Right lobe of liver (tissue), 6 donors: ENCODE data around the gene SLC9A3. TPM values are rescaled to one million over a fixed set of nuclear protein-coding genes. Genes with fewer than 3 reads are reported as not detected.

Experiments
- ATAC-seq, 4 donors: fragments of 200-7000 bp; cut with Tn5 transposase; one replicate each; pipeline ENCODE4 v1.9.1; 2020; ENCODE audit warnings: mild to moderate bottlenecking in 4 of 4, moderate library complexity in 4 of 4
- DNase-seq, 3 donors: peaks; one replicate each; pipeline ENCODE4 v3.0.0-alpha.2; 2020
- H3K27ac ChIP-seq, 3 donors: fragments of 200-600 bp; one replicate each; pipeline ENCODE4 v1.8.0; 2022
- H3K27me3 ChIP-seq, 2 donors: fragments of 200-600 bp; one replicate each; pipeline ENCODE4 v1.8.0; 2022
- H3K36me3 ChIP-seq, 4 donors: fragments of 200-600 bp; sonication (generic) in 1 of 4; one replicate each; pipeline versions ENCODE4 v1.5.1 to v1.8.0; 2017 to 2022; ENCODE audit warnings: control low read depth in 1 of 4
- H3K4me1 ChIP-seq, 4 donors: fragments of 200-600 bp; sonication (generic) in 1 of 4; one replicate each; pipeline versions ENCODE4 v1.5.1 to v1.8.0; 2017 to 2022; ENCODE audit warnings: control low read depth in 1 of 4
- H3K4me3 ChIP-seq, 3 donors: fragments of 200-600 bp; one replicate each; pipeline ENCODE4 v1.8.0; 2022
- H3K9me3 ChIP-seq, 4 donors: fragments of 200-600 bp; sonication (generic) in 1 of 4; one replicate each; pipeline versions ENCODE4 v1.5.1 to v1.8.0; 2017 to 2022; ENCODE audit warnings: control low read depth in 1 of 4
- POLR2A ChIP-seq: fragments of 450-650 bp; IDR thresholded peaks from one replicate; pipeline ENCODE4 v1.6.1; 2017; ENCODE audit warnings: antibody characterized with exemption, mild to moderate bottlenecking
- WGBS: methylation state at CpG from one replicate; pipeline ENCODE4 v1.1.6; 2018; ENCODE audit warnings: low coverage, low lambda C conversion rate; ENCODE audit not compliant: insufficient coverage; ENCODE audit errors: missing lambda C conversion rate; 5-methylcytosine and 5-hydroxymethylcytosine counted together
- intact Hi-C, 2 donors: fragments of 100-400 bp; cut with DNase I; formaldehyde crosslinking; loops; one replicate each; pipeline versions ENCODE4 v1.11.2 to v1.14.1; 2022
- total RNA-seq, 6 experiments: library from RNA; depleted of rRNA in 2 of 6; stranded (reverse); fragments of >200 nt in 2 of 6; fragmentation: NEBNext Ultra II Directional in 3 of 6; extraction: Animal tissue kit (Norgen Biotek cat#: 25700) in 3 of 6; gene quantifications; one replicate each; pipeline versions ENCODE4 v1.1.0 to v1.2.4, GENCODE V29; 2016 to 2023
- TF ChIP-seq, protein P1 (sequence below), 4 donors: fragments of 200-600 bp in 3 of 4; fragments of 450-650 bp in 1 of 4; IDR thresholded peaks; one replicate each; pipeline versions ENCODE4 v1.5.1 to v1.8.0; 2016 to 2022; ENCODE audit warnings: antibody characterized with exemption in 4 of 4, mild to moderate bottlenecking in 2 of 4
- donor health status: DM: no; HTN: yes; CAD: no.
- donor health status: DM: no; HTN: no; CAD: no.
- donor health status: DM: no; HTN: no; CAD: no.
- donor health status: DM: no; HTN: yes; CAD: no.
- donor health status: DM: no; HTN: yes; CAD: no.

SLC9A3 gene
- total RNA-seq, 6 experiments from 2014 or later: 0.32 to 1.8 (median 0.46) TPM

DNA sequence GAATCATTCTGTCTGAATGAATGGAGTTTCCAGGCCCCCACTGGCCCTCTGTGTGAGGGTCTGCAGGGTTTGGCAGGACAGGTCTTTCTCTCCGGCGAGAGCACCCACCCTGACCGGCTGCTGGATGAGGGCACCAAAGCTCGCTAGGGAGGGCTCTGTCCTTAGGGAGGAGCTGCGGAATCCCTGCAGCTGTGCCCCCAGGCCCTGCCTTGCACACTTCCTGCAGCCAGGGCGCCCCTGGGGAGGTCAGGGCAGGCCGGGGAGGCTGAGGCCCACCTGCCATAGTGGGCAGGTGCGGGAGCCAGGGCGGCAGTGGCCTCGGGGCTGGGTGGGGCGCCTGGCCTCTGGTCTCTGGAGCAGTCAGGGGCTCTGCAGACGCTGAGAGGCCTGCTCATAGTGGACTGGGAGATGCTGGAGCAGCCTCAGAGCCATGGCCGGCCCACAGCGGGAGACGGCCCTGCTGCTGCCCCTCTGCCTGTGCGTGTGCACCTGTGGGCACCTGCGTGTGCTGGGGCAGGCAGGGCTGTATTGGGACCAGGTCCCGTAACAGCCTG lies 45.2 kb downstream of the SLC9A3 start:
- WGBS: no CpG with 5 or more reads among the region's 18 CpGs
- ATAC-seq (no peak), DNase-seq (no peak)
- Histone ChIP-seq H3K36me3 (no peaks in the 10 kb centered on the region), H3K27ac (no peak overlapping the region), H3K4me3 (no peak overlapping the region), H3K4me1 (peaks cover 0 to 5% (median 2%) of the 10 kb centered on the region in 4 donors), H3K27me3 (no peaks in the 10 kb centered on the region), H3K9me3 (no peaks in the 10 kb centered on the region)
- intact Hi-C loops: no loop called here
- TF ChIP-seq POLR2A: no peak
- TF ChIP-seq, protein P1, sequence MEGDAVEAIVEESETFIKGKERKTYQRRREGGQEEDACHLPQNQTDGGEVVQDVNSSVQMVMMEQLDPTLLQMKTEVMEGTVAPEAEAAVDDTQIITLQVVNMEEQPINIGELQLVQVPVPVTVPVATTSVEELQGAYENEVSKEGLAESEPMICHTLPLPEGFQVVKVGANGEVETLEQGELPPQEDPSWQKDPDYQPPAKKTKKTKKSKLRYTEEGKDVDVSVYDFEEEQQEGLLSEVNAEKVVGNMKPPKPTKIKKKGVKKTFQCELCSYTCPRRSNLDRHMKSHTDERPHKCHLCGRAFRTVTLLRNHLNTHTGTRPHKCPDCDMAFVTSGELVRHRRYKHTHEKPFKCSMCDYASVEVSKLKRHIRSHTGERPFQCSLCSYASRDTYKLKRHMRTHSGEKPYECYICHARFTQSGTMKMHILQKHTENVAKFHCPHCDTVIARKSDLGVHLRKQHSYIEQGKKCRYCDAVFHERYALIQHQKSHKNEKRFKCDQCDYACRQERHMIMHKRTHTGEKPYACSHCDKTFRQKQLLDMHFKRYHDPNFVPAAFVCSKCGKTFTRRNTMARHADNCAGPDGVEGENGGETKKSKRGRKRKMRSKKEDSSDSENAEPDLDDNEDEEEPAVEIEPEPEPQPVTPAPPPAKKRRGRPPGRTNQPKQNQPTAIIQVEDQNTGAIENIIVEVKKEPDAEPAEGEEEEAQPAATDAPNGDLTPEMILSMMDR (IDR thresholded peaks at IDR 0.05): no peak

DNA sequence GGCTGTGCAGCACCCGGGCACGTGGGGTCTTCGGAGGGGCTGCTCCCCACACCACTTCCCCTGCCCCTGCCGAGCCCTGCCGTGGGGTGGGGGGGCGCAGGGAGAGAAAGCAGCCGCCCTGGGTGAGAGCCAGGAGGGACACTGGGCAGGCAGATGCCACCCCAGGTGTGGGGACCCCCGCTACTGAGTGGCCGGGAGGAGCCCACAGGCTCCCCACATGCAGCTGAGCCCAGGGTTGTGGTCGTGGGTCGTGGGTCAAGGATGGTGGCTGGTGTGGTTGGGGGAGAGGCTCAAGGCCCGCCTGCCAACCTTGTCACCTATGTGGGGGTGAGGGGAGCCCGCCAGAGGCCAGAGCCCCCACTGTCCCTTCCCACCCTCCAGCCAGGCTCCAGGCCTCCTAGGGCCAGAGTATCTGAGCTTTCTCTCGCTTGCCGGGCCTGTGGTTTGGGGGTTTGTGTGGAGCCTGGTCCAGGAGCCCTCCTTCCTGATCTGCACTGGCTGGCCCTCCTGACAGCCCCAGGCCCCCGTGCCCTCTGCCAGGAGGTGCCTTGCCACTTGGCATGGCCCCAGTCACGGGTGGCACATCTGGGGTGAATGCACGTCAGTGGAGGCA lies 45.8 kb downstream of the SLC9A3 start:
- no peak for DNase-seq
- peaks cover 0 to 10% (median 2%) of the 10 kb centered on the region in 4 donors for H3K4me1 ChIP-seq
- intact Hi-C loops: no loop called here

DNA sequence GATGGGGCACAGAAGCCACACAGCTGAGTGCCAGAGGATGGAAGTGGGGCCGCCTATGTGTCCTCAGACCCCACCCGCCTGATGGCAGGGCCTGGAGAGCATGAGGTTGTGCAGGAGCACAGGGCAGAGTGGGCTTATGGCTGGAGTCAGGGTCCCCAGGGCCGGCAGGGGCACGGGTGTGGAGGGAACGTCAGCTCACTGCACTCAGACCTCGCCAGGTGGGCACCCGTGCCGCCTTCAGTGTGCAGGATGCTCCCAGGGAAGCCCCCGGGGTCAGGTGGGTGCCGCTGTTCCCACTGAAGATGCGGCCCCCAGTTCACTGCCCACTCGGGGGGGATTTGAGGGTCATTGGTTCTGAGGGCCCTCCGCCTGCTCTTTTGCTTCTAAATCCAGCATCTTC lies 46.4 kb downstream of the SLC9A3 start:
- DNase-seq (no peak), ATAC-seq (no peak)
- H3K27ac ChIP-seq: no peak overlapping the region
- WGBS: no CpG with 5 or more reads among the region's 13 CpGs
- peaks cover 0 to 11% (median 2%) of the 10 kb centered on the region in 4 donors for H3K4me1 ChIP-seq
- no peaks in the 10 kb centered on the region for H3K36me3 ChIP-seq
- intact Hi-C loops: no loop called here
- TF ChIP-seq POLR2A: no peak
- TF ChIP-seq, protein P1 (IDR thresholded peaks at IDR 0.05): no peak
- H3K27me3 ChIP-seq: no peaks in the 10 kb centered on the region
- H3K9me3 ChIP-seq: no peaks in the 10 kb centered on the region
- no peak overlapping the region for H3K4me3 ChIP-seq

More for the DNA sequence above, 45.8 kb downstream of the SLC9A3 start:
- WGBS: 58% methylated on average over 7 of the region's 18 CpGs
- no peaks in the 10 kb centered on the region for H3K27me3 ChIP-seq
- H3K4me3 ChIP-seq: no peak overlapping the region
- no peaks in the 10 kb centered on the region for H3K36me3 ChIP-seq
- H3K9me3 ChIP-seq: no peaks in the 10 kb centered on the region
- no peak for TF ChIP-seq POLR2A
- TF ChIP-seq, protein P1 (IDR thresholded peaks at IDR 0.05): no peak
- no peak for ATAC-seq
- no peak overlapping the region for H3K27ac ChIP-seq

DNA sequence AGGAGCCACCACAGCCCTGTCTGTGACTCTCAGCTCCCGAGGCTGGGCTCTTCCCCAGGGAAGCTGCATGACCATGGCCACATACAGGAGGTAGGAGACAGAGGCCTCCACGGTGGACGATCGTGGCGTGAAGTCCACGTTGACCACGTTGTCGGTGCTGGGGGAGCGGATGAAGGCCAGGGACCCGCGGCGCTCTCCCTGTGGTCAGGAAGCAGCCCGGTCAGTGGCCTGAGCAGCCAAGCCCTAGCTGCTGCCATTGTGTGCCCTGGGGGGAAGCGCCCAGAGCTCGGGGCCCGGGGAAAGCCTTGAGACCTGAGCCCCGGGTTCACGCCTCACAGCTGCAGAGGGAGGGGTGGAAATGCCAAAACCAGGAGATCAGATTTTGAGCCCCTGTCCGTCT lies 47.0 kb downstream of the SLC9A3 start:
- peaks cover 0 to 12% (median 2%) of the 10 kb centered on the region in 4 donors for H3K4me1 ChIP-seq
- no peak overlapping the region for H3K27ac ChIP-seq
- no peaks in the 10 kb centered on the region for H3K36me3 ChIP-seq
- no peaks in the 10 kb centered on the region for H3K27me3 ChIP-seq
- 51% methylated on average over 9 of the region's 19 CpGs for WGBS
- no peaks in the 10 kb centered on the region for H3K9me3 ChIP-seq
- intact Hi-C loops: no loop called here
- no peak overlapping the region for H3K4me3 ChIP-seq
- TF ChIP-seq, protein P1 (IDR thresholded peaks at IDR 0.05): no peak
- TF ChIP-seq POLR2A: no peak
- DNase-seq (peak in 1 of 3 donors; percentile 44), ATAC-seq (no peak)
